GM12891 (cell line): ENCODE data around the gene OR10AD1.

Experiments
- POLR2A ChIP-seq: IDR thresholded peaks from 2 replicates; pipeline ENCODE4 v1.6.1; 2011; ENCODE audit warnings: low read depth, low read length, control low read depth
- POLR2AphosphoS5 ChIP-seq: IDR thresholded peaks from 2 replicates; pipeline ENCODE4 v1.6.1; 2011; ENCODE audit warnings: low read depth, low read length, control low read depth
- POU2F2 ChIP-seq: IDR thresholded peaks from 2 replicates; pipeline ENCODE4 v1.6.1; 2011; ENCODE audit warnings: low read depth, mild to moderate bottlenecking, control low read depth, low read length, moderate library complexity
- SPI1 ChIP-seq: IDR thresholded peaks from 2 replicates; pipeline ENCODE4 v1.6.1; 2011; ENCODE audit warnings: low read depth, low read length, control low read depth
- TAF1 ChIP-seq: IDR thresholded peaks from 2 replicates; pipeline ENCODE4 v1.6.1; 2011; ENCODE audit warnings: low read depth, low read length, control low read depth

- TF ChIP-seq POU2F2 (no peak), POLR2AphosphoS5 (no peak), POLR2A (no peak), TAF1 (no peak), SPI1 (no peak)
Measured at GRCh38 chr12:48157889-48158370, 45.2 kb downstream of the OR10AD1 start.
